Spleen (tissue), 11 donors: ENCODE measurements around the gene FGA. TPM values are rescaled to one million over a fixed set of nuclear protein-coding genes. Genes with fewer than 3 reads are reported as not detected.

ENCODE experiments used
- DNase-seq: peaks from one replicate; pipeline ENCODE4 v3.0.0-alpha.2; 2020
- H3K27ac ChIP-seq, 8 donors: fragments of 200-600 bp; sonication (generic) in 7 of 8; 1 replicate in 4 of 8; 2 replicates in 4 of 8; pipeline versions ENCODE4 v1.5.0 to v1.8.0; 2016 to 2021; ENCODE audit warnings: inconsistent platforms in 4 of 8, mild to moderate bottlenecking in 4 of 8, moderate library complexity in 1 of 8
- H3K27me3 ChIP-seq, 7 donors: fragments of 200-600 bp; sonication (generic) in 6 of 7; replicated peaks in 1 of 7; 1 replicate in 4 of 7; 2 replicates in 3 of 7; pipeline versions ENCODE4 v1.5.0 to v1.8.0; 2016 to 2021; ENCODE audit warnings: inconsistent platforms in 3 of 7, mild to moderate bottlenecking in 1 of 7
- H3K36me3 ChIP-seq, 6 donors: fragments of 200-600 bp; sonication (generic) in 5 of 6; 1 replicate in 4 of 6; 2 replicates in 2 of 6; pipeline versions ENCODE4 v1.5.0 to v1.8.0; 2016 to 2021; ENCODE audit warnings: inconsistent platforms in 2 of 6
- H3K4me1 ChIP-seq, 6 donors: fragments of 200-600 bp; sonication (generic) in 5 of 6; 1 replicate in 3 of 6; 2 replicates in 3 of 6; pipeline versions ENCODE4 v1.5.0 to v1.8.0; 2016 to 2021; ENCODE audit warnings: inconsistent platforms in 3 of 6
- H3K4me3 ChIP-seq, 8 donors: fragments of 200-600 bp; sonication (generic) in 7 of 8; 1 replicate in 4 of 8; 2 replicates in 4 of 8; pipeline versions ENCODE4 v1.5.0 to v1.8.0; 2016 to 2021; ENCODE audit warnings: inconsistent platforms in 4 of 8, mild to moderate bottlenecking in 4 of 8, moderate library complexity in 2 of 8
- H3K9me3 ChIP-seq, 8 donors: fragments of 200-600 bp; sonication (generic) in 7 of 8; 1 replicate in 4 of 8; 2 replicates in 4 of 8; pipeline versions ENCODE4 v1.5.0 to v1.8.0; 2016 to 2021; ENCODE audit warnings: inconsistent platforms in 4 of 8
- POLR2A ChIP-seq, 3 donors: fragments of 450-650 bp; IDR thresholded peaks; one replicate each; pipeline ENCODE4 v1.5.1; 2017; ENCODE audit warnings: antibody characterized with exemption in 3 of 3, mild to moderate bottlenecking in 1 of 3
- POLR2AphosphoS5 ChIP-seq, 3 donors: sonication (generic); formaldehyde crosslinking; IDR thresholded peaks; one replicate each; pipeline ENCODE4 v1.5.1; 2017; ENCODE audit warnings: antibody characterized with exemption in 3 of 3
- WGBS, 5 donors: extraction: QIAGEN DNeasy Blood & Tissue Kit in 3 of 5; methylation state at CpG; one replicate each; pipeline versions ENCODE4 v1.1.5 to v1.1.7; 2013 to 2018; 5-methylcytosine and 5-hydroxymethylcytosine counted together
- intact Hi-C: fragments of 100-400 bp; cut with DNase I; formaldehyde crosslinking; loops from one replicate; pipeline ENCODE4 v1.15.0; 2023; ENCODE audit warnings: low total_unique reads
- polyA plus RNA-seq, 3 donors: library from polyadenylated mRNA; stranded (reverse); fragments of 200-250 nt; gene quantifications; one replicate each; pipeline ENCODE4 v1.2.1, GENCODE V29; 2013
- total RNA-seq, 7 donors: library from RNA; depleted of rRNA in 3 of 7; stranded (reverse); fragments of >200 nt in 3 of 7; fragmentation: NEBNext Ultra II Directional in 4 of 7; extraction: Animal tissue kit (Norgen Biotek cat#: 25700) in 4 of 7; gene quantifications; one replicate each; pipeline versions ENCODE4 v1.1.0 to v1.2.1, GENCODE V29; 2016 to 2021
- TF ChIP-seq, protein P1 (sequence below), 11 experiments: fragments of 200-600 bp in 7 of 11; fragments of 450-650 bp in 4 of 11; sonication (generic) in 4 of 11; IDR thresholded peaks in 8 of 11; conservative IDR thresholded peaks in 3 of 11; 1 replicate in 7 of 11; 2 replicates in 4 of 11; pipeline versions ENCODE4 v1.4.0 to v1.8.0; 2016 to 2021; ENCODE audit warnings: antibody characterized with exemption in 11 of 11, inconsistent platforms in 4 of 11, mild to moderate bottlenecking in 1 of 11
- donor health status: healthy with polysubstance abuse.
- donor health status: DM: no; HTN: no; CAD: no; lungs with moderate emphysema.
- donor health status: DM: no; HTN: no; CAD: no.
- donor health status: Bipolar disorder and iron deficiency.
- donor health status: healthy.
- donor health status: DM: no; HTN: no; CAD: no.
- donor health status: DM: yes; HTN: yes; CAD: no.

Gene FGA
- total and polyA plus RNA-seq, 10 donors = 0.06 to 2.8 (median 0.11) TPM; not detected in 7

DNA sequence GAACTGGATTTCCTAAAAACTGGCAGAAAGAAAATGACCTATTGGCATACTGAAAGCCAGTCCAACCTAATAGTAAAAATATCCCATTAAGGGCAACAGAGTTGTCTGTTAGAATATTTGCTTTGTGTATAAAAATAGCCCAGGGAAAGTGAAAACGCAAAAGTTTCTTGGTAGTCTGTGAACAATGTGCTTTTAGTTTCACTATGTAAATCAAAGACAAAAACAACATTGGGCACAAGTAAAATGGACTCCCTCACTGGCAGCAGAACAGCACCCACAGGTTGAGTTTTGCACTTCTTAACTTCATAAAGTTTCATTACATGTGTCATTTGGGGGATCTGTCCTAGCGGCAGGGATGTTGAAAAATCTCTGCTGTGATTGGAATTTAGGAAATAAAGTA lies 26.2 kb upstream of the FGA start:
- TF ChIP-seq POLR2AphosphoS5 (IDR thresholded peaks at IDR 0.05) (no peak), POLR2A (IDR thresholded peaks at IDR 0.05) (no peak)
- TF ChIP-seq, protein P1, sequence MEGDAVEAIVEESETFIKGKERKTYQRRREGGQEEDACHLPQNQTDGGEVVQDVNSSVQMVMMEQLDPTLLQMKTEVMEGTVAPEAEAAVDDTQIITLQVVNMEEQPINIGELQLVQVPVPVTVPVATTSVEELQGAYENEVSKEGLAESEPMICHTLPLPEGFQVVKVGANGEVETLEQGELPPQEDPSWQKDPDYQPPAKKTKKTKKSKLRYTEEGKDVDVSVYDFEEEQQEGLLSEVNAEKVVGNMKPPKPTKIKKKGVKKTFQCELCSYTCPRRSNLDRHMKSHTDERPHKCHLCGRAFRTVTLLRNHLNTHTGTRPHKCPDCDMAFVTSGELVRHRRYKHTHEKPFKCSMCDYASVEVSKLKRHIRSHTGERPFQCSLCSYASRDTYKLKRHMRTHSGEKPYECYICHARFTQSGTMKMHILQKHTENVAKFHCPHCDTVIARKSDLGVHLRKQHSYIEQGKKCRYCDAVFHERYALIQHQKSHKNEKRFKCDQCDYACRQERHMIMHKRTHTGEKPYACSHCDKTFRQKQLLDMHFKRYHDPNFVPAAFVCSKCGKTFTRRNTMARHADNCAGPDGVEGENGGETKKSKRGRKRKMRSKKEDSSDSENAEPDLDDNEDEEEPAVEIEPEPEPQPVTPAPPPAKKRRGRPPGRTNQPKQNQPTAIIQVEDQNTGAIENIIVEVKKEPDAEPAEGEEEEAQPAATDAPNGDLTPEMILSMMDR (IDR thresholded peaks at IDR 0.05 in 8 of 11, conservative IDR thresholded peaks at IDR 0.05 in 3 of 11) = no peak
- Histone ChIP-seq H3K4me3 (no peak overlapping the region), H3K27ac (no peak overlapping the region), H3K27me3 (no peaks in the 10 kb centered on the region), H3K36me3 (no peaks in the 10 kb centered on the region), H3K4me1 (peaks cover 0 to 10% (median 2%) of the 10 kb centered on the region in 6 donors), H3K9me3 (no peaks in the 10 kb centered on the region)
- intact Hi-C loops = no loop called here
- 9 to 56% (median 29%) methylated on average over 2 of the region's 2 CpGs for WGBS, 5 donors
- no peak for DNase-seq

DNA sequence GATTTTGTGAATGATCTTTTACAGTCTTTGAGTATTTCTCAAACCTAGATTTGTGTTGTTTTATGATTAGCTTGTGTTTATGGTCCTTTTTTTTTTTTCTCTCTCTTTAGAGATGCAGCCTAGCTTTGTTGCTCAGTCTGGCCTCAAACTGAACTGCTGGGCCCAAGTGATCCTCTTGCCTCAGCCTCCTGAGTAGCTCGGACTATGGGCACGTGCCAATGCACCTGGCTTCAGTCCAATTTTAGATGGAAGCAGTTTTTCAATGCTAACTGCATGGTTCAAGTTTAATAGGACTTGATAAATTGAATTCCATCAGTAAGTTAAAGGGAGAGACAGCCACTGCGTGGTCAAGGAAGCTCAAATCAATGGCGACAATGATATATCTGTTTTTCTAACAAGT lies 25.7 kb upstream of the FGA start:
- H3K9me3 ChIP-seq = no peaks in the 10 kb centered on the region
- WGBS, 5 donors = 47 to 71% (median 56%) methylated on average over 4 of the region's 4 CpGs
- TF ChIP-seq POLR2AphosphoS5 (IDR thresholded peaks at IDR 0.05) (no peak), POLR2A (IDR thresholded peaks at IDR 0.05) (no peak)
- TF ChIP-seq, protein P1 (IDR thresholded peaks at IDR 0.05 in 8 of 11, conservative IDR thresholded peaks at IDR 0.05 in 3 of 11) = no peak
- H3K27me3 ChIP-seq = no peaks in the 10 kb centered on the region
- H3K4me1 ChIP-seq = peaks cover 0 to 10% (median 2%) of the 10 kb centered on the region in 6 donors
- H3K27ac ChIP-seq = no peak overlapping the region
- no peaks in the 10 kb centered on the region for H3K36me3 ChIP-seq
- DNase-seq = no peak
- no peak overlapping the region for H3K4me3 ChIP-seq
- intact Hi-C loops = no loop called here

DNA sequence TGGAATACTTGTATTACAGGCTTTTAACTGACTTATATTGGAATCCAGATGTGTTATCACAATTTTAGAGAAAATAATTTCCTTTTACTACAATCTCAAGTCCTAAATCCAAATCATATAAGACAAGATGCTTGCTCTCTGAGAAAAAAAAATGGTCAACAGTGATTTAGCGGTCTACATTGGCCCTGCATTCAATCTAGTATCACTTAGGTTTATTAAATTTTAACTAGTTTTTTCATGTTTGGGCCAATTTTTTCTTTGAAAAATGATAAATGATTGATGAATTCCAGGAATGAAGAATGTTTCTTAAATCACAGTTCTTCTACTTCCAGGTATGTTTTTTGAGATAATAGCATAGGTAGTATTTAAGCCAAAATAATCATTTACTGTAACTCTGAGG lies 24.7 kb upstream of the FGA start:
- no peaks in the 10 kb centered on the region for H3K9me3 ChIP-seq
- WGBS, 5 donors = 88 to 100% (median 94%) methylated on average over 1 of the region's 1 CpG
- TF ChIP-seq POLR2A (IDR thresholded peaks at IDR 0.05) (no peak), POLR2AphosphoS5 (IDR thresholded peaks at IDR 0.05) (no peak)
- TF ChIP-seq, protein P1 (IDR thresholded peaks at IDR 0.05 in 8 of 11, conservative IDR thresholded peaks at IDR 0.05 in 3 of 11) = no peak

DNA sequence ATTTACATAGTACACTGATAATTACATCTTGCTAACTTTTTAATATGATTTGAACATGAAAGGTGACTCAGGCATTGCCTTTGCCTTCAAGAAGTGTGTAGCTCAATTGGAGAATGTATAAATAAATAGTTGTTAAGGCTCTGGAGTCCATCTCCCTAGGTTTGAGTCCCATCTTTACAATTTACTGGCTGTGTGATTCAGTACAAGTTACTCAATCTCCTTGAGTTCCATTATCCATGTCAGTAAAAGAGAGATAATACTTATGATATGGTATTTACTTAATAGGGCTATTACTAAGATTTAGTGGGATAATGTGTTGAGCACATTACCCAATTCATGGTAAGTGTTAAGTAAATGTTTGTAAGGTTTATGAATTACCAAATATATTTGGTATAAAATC lies 23.8 kb upstream of the FGA start:
- Histone ChIP-seq H3K4me1 (peaks cover 0 to 10% (median 2%) of the 10 kb centered on the region in 6 donors), H3K9me3 (no peaks in the 10 kb centered on the region), H3K27me3 (peaks cover 0 to 6% (median 0%) of the 10 kb centered on the region in 7 donors), H3K27ac (no peak overlapping the region), H3K4me3 (no peak overlapping the region), H3K36me3 (no peaks in the 10 kb centered on the region)
- TF ChIP-seq, protein P1 (IDR thresholded peaks at IDR 0.05 in 8 of 11, conservative IDR thresholded peaks at IDR 0.05 in 3 of 11) = no peak
- TF ChIP-seq POLR2AphosphoS5 (IDR thresholded peaks at IDR 0.05) = no peak
- no peak for TF ChIP-seq POLR2A (IDR thresholded peaks at IDR 0.05)
- intact Hi-C loops = no loop called here
- no peak for DNase-seq

More for the DNA sequence above, 24.7 kb upstream of the FGA start:
- Histone ChIP-seq H3K27me3 (no peaks in the 10 kb centered on the region), H3K27ac (no peak overlapping the region), H3K4me1 (peaks cover 0 to 10% (median 2%) of the 10 kb centered on the region in 6 donors), H3K36me3 (no peaks in the 10 kb centered on the region), H3K4me3 (no peak overlapping the region)
- intact Hi-C loops = no loop called here
- DNase-seq = no peak
